ENCODE data around the gene CBL. TPM values are rescaled to one million over a fixed set of nuclear protein-coding genes. Genes with fewer than 3 reads are reported as not detected.
"Not testable (repeated sequence)": the region's sequence is repeated elsewhere in the genome, so short reads cannot be mapped to it uniquely, and the experiment has no call there.

Gene CBL
- total RNA-seq, 1 donor from 2014 or later = 27.8 TPM

- no peak for TF ChIP-seq CTCF (IDR thresholded peaks at IDR 0.05)
- CTCF ChIA-PET = interaction anchor here (0.8 to 3.2 kb wide), 3 partner anchors 10 to 90 kb away, joined by 3 to 23 read pairs (median 4); partner anchors contain the start of genes NHERF4 and NLRX1
- intact Hi-C loops (cut with micrococcal nuclease) = loop anchor here (5.0 kb wide), 1 partner anchor 178 kb away; the partner anchor contains the start of genes RPS25 and TRAPPC4
Observed at GRCh38 chr11:119194811-119195440, 11.2 kb upstream of the CBL start.

GRCh38 chr11:119195680-119196079, 10.5 kb upstream of the CBL start:
- H3K27ac Mint-ChIP-seq = no peak overlapping the region
- H3K27me3 Mint-ChIP-seq = no peaks in the 10 kb centered on the region
- H3K36me3 Mint-ChIP-seq (ENCODE audit: low read depth) = no peaks in the 10 kb centered on the region
- intact Hi-C loops (cut with micrococcal nuclease) = loop anchor here (2.0 to 5.0 kb wide), 4 partner anchors 131 to 289 kb away; partner anchors contain the start of genes HYOU1, RPS25 and TRAPPC4
- no peak for DNase-seq
- ChIA-PET POLR2A (interaction anchor here (1.2 kb wide), 1 partner anchor 27 kb away, joined by 6 read pairs; the partner anchor contains the start of gene NLRX1), CTCF (interaction anchor here (0.9 to 3.2 kb wide), 6 partner anchors 20 to 128 kb away, joined by 4 to 23 read pairs (median 5); partner anchors contain the start of genes HINFP, NLRX1 and VPS11)
- no peak for ATAC-seq (ENCODE audit: low read depth)
- no peak overlapping the region for H3K4me3 Mint-ChIP-seq
- TF ChIP-seq CTCF (IDR thresholded peaks at IDR 0.05) = no peak
- H3K9me3 Mint-ChIP-seq = no peaks in the 10 kb centered on the region
- H3K4me1 Mint-ChIP-seq = peaks cover 5% of the 10 kb centered on the region

More at GRCh38 chr11:119194811-119195440, 11.2 kb upstream of the CBL start:
- POLR2A ChIA-PET = interaction anchor here (0.5 kb wide), 1 partner anchor 28 kb away, joined by 3 read pairs; no protein-coding TSS in a partner anchor
- Mint-ChIP-seq H3K27ac (no peak overlapping the region), H3K4me3 (no peak overlapping the region), H3K36me3 (ENCODE audit: low read depth) (no peaks in the 10 kb centered on the region), H3K9me3 (no peaks in the 10 kb centered on the region), H3K4me1 (peaks cover 5% of the 10 kb centered on the region), H3K27me3 (no peaks in the 10 kb centered on the region)
- DNase-seq (no peak), ATAC-seq (ENCODE audit: low read depth) (no peak)

GRCh38 chr11:119196833-119197483, 9.2 kb upstream of the CBL start:
- H3K27me3 Mint-ChIP-seq = no peaks in the 10 kb centered on the region
- H3K4me1 Mint-ChIP-seq = peaks cover 5% of the 10 kb centered on the region
- POLR2A ChIA-PET = interaction anchor here (0.7 to 1.7 kb wide), 5 partner anchors 28 to 129 kb away, joined by 3 to 6 read pairs (median 5); partner anchors contain the start of genes NLRX1 and VPS11
- intact Hi-C loops (cut with micrococcal nuclease) = loop anchor here (1.0 to 5.0 kb wide), 7 partner anchors 29 to 290 kb away; partner anchors contain the start of genes HYOU1, NLRX1, RPS25 and TRAPPC4
- H3K36me3 Mint-ChIP-seq (ENCODE audit: low read depth) = no peaks in the 10 kb centered on the region
- CTCF ChIA-PET = interaction anchor here (0.8 to 3.2 kb wide), 13 partner anchors 8 to 129 kb away, joined by 3 to 23 read pairs (median 4); partner anchors contain the start of genes CBL, HINFP, NLRX1 and VPS11
- no peaks in the 10 kb centered on the region for H3K9me3 Mint-ChIP-seq
- no peak overlapping the region for H3K4me3 Mint-ChIP-seq
- DNase-seq (no peak), ATAC-seq (ENCODE audit: low read depth) (peak; percentile 98)
- no peak overlapping the region for H3K27ac Mint-ChIP-seq
- peak; percentile 21 for TF ChIP-seq CTCF (IDR thresholded peaks at IDR 0.05)

GRCh38 chr11:119198925-119199324, 7.2 kb upstream of the CBL start:
- H3K4me3 Mint-ChIP-seq = no peak overlapping the region
- TF ChIP-seq CTCF (IDR thresholded peaks at IDR 0.05) = no peak
- DNase-seq (no peak), ATAC-seq (ENCODE audit: low read depth) (no peak)
- POLR2A ChIA-PET = no interaction called here
- no peaks in the 10 kb centered on the region for H3K27me3 Mint-ChIP-seq
- H3K36me3 Mint-ChIP-seq (ENCODE audit: low read depth) = no peaks in the 10 kb centered on the region
- H3K9me3 Mint-ChIP-seq = no peaks in the 10 kb centered on the region
- H3K27ac Mint-ChIP-seq = no peak overlapping the region
- CTCF ChIA-PET = no interaction called here
- intact Hi-C loops (cut with micrococcal nuclease) = loop anchor here (5.0 kb wide), 1 partner anchor 182 kb away; the partner anchor contains the start of genes RPS25 and TRAPPC4
- H3K4me1 Mint-ChIP-seq = peaks cover 5% of the 10 kb centered on the region

GRCh38 chr11:119201236-119201635, 4.9 kb upstream of the CBL start:
- peaks cover 17% of the 10 kb centered on the region for H3K4me1 Mint-ChIP-seq
- DNase-seq; POLR2A ChIA-PET; H3K27ac Mint-ChIP-seq; ATAC-seq (ENCODE audit: low read depth); intact Hi-C loops (cut with micrococcal nuclease); H3K4me3 Mint-ChIP-seq; CTCF ChIA-PET; H3K27me3 Mint-ChIP-seq; H3K9me3 Mint-ChIP-seq; H3K36me3 Mint-ChIP-seq (ENCODE audit: low read depth): not testable (repeated sequence)
